ENCODE measurements around the gene SLC22A1. TPM values are rescaled to one million over a fixed set of nuclear protein-coding genes. Genes with fewer than 3 reads are reported as not detected.
"Not testable (repeated sequence)": the region's sequence is repeated elsewhere in the genome, so short reads cannot be mapped to it uniquely, and the experiment has no call there.

The SLC22A1 gene
- total RNA-seq, 2 experiments from 2014 or later: 0.82 to 1.6 TPM

- DNase-seq: peak; percentile 46
- Mint-ChIP-seq H3K9me3 (ENCODE audit: low read depth) (no peaks in the 10 kb centered on the region), H3K27me3 (no peaks in the 10 kb centered on the region), H3K27ac (no peak overlapping the region), H3K4me3 (no peak overlapping the region), H3K4me1 (peaks cover 4% of the 10 kb centered on the region), H3K36me3 (peaks cover 35% of the 10 kb centered on the region)
- CTCF ChIA-PET: no interaction called here
- peak; percentile 39 for ATAC-seq
Observed at GRCh38 chr6:160102956-160103824, 18.4 kb upstream of the SLC22A1 start.

DNA sequence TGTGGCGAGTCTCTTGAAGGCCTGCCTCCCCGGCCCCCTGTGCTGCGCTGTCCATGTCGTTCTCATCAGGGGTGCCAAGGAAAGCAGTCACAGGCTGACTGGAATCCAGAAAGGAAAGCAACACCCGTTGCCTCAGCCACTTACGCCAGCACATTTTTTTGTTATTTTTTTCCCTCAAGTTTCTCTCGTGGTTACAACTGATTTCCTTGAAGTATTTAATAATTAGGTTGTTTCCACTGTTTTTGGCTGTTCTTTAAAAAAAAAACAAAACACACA lies 17.9 kb upstream of the SLC22A1 start:
- Mint-ChIP-seq H3K27me3 (no peaks in the 10 kb centered on the region), H3K4me1 (peaks cover 4% of the 10 kb centered on the region), H3K4me3 (no peak overlapping the region), H3K27ac (no peak overlapping the region), H3K36me3 (peaks cover 32% of the 10 kb centered on the region), H3K9me3 (ENCODE audit: low read depth) (no peaks in the 10 kb centered on the region)
- no peak for ATAC-seq
- CTCF ChIA-PET: no interaction called here
- DNase-seq: no peak

- Mint-ChIP-seq H3K27me3 (no peaks in the 10 kb centered on the region), H3K9me3 (ENCODE audit: low read depth) (no peaks in the 10 kb centered on the region), H3K4me3 (no peak overlapping the region), H3K36me3 (peaks cover 29% of the 10 kb centered on the region), H3K4me1 (peaks cover 8% of the 10 kb centered on the region), H3K27ac (peak overlapping the region; percentile 34)
- ATAC-seq (no peak), DNase-seq (no peak)
- CTCF ChIA-PET: no interaction called here
Observed at GRCh38 chr6:160104821-160105517, 16.6 kb upstream of the SLC22A1 start.

- no peak for DNase-seq
- H3K4me1 Mint-ChIP-seq: peaks cover 13% of the 10 kb centered on the region
- no peak overlapping the region for H3K4me3 Mint-ChIP-seq
- peaks cover 29% of the 10 kb centered on the region for H3K36me3 Mint-ChIP-seq
- no peaks in the 10 kb centered on the region for H3K9me3 Mint-ChIP-seq (ENCODE audit: low read depth)
- CTCF ChIA-PET: no interaction called here
- no peak overlapping the region for H3K27ac Mint-ChIP-seq
- no peak for ATAC-seq
- no peaks in the 10 kb centered on the region for H3K27me3 Mint-ChIP-seq
Observed at GRCh38 chr6:160106010-160106409, 15.6 kb upstream of the SLC22A1 start.

DNA sequence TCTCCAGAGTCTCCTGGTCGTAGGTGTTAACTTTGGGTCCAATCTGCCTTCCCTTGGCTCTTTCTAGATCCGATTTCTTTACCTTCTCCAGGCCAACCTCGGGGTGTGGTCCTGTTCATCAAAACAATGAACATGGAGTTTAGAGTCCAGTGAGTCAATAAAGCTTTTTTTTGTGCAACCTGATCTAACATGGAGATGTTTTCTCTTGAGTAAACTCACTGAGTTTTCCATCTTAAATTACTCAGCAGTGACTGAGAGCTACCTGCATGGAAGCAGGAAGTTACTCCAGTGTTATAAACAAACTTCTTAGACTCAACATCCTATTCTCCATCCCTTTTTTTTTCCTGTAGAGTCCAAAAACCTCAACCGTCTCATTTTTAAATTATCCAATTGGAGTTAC lies 14.9 kb upstream of the SLC22A1 start:
- Mint-ChIP-seq H3K4me3 (no peak overlapping the region), H3K4me1 (peaks cover 13% of the 10 kb centered on the region), H3K27ac (no peak overlapping the region), H3K27me3 (no peaks in the 10 kb centered on the region), H3K36me3 (peaks cover 29% of the 10 kb centered on the region), H3K9me3 (ENCODE audit: low read depth) (no peaks in the 10 kb centered on the region)
- DNase-seq (no peak), ATAC-seq (no peak)
- CTCF ChIA-PET: interaction anchor here (1.1 kb wide), 1 partner anchor 12 kb away, joined by 3 read pairs; no protein-coding TSS in a partner anchor

GRCh38 chr6:160108077-160108476 lies 13.5 kb upstream of the SLC22A1 start:
- Mint-ChIP-seq H3K4me1 (peaks cover 13% of the 10 kb centered on the region), H3K27ac (no peak overlapping the region), H3K9me3 (ENCODE audit: low read depth) (no peaks in the 10 kb centered on the region), H3K27me3 (no peaks in the 10 kb centered on the region), H3K36me3 (peaks cover 29% of the 10 kb centered on the region), H3K4me3 (no peak overlapping the region)
- DNase-seq: no peak
- ATAC-seq: no peak
- CTCF ChIA-PET: no interaction called here

DNA sequence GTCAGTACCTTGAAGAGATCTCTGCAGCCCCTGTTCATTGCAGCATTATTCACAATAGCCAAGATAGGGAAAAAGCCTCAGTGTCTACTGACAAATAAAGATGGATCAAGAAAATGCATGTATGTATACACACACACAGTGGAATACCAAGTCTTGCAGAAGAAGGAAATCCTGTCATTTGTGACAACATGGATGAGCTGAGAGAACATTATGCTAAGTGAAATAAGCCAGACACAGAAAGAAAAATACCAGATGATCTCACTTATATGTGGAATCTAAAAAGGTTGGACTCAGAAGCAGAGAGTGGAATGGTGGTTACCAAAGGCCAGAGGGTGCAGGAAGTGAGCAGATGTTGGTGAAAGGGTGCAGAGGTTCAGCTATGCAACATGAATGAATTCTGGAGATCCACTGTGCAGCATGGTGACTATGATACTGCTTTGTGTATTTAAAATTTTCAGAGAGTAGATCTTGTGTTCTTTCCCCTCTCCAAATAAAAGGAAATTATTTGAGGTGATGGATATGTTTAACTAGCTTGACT lies 11.0 kb upstream of the SLC22A1 start:
- Mint-ChIP-seq H3K36me3 (peaks cover 9% of the 10 kb centered on the region), H3K4me1 (peaks cover 13% of the 10 kb centered on the region), H3K9me3 (ENCODE audit: low read depth) (no peaks in the 10 kb centered on the region), H3K27ac (peak overlapping the region; percentile 5), H3K27me3 (no peaks in the 10 kb centered on the region), H3K4me3 (no peak overlapping the region)
- CTCF ChIA-PET: interaction anchor here (1.5 kb wide), 1 partner anchor 26 kb away, joined by 3 read pairs; no protein-coding TSS in a partner anchor
- ATAC-seq (no peak), DNase-seq (no peak)

DNA sequence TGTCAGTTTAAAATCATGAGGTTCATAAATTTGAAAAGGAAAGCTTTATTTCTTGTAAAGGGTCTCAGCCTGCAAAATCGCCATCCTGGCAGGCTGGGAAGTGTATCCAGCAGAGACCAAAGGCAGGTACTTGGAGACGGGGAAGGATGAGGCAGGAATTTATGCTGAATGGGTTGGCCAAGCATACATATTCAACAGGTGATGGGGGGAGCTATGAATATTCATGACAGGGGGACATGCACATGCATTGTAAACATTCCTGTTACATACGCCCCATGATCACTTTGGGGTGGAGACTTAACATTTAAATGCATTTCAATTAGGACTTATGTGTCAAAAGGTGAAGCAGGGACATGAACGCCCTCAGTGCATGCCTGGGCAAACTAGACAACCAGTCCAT lies 9.8 kb upstream of the SLC22A1 start:
- no peak for ATAC-seq
- no peaks in the 10 kb centered on the region for H3K9me3 Mint-ChIP-seq (ENCODE audit: low read depth)
- CTCF ChIA-PET: no interaction called here
- H3K27me3 Mint-ChIP-seq: no peaks in the 10 kb centered on the region
- H3K27ac Mint-ChIP-seq: no peak overlapping the region
- peaks cover 4% of the 10 kb centered on the region for H3K36me3 Mint-ChIP-seq
- peaks cover 13% of the 10 kb centered on the region for H3K4me1 Mint-ChIP-seq
- no peak for DNase-seq
- H3K4me3 Mint-ChIP-seq: no peak overlapping the region

DNA sequence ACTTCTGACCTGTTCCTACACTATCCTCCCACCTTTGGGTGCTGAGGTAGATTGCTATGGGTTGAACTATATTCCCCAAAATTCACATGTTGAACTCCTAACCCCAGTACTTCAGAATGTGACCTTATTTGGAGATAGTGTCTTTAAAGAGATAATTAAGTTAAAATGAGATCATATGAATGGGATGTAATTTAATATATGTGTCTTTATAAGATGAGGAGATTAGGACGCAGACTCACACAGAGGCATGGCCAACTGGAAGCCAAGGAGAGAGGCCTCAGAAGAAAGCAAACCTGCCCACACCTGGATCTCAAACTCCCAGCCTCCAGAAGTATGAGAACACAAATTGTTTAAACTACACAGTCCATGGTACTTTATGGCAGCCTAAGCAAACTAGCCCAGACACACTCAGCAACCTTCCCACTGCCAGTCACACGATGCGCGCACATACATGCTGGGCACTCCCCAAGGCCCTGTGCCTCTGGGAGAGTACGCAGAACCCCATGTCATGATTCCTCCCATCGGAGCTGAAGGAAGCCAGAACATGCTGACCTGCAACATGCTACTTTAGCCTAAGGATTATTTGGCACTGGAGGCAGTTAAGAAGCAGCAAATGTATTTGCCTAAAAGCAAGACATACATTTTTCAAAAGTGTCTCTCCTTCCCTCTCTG lies 8.9 kb upstream of the SLC22A1 start:
- Mint-ChIP-seq H3K4me3 (no peak overlapping the region), H3K9me3 (ENCODE audit: low read depth) (no peaks in the 10 kb centered on the region), H3K27me3 (no peaks in the 10 kb centered on the region)

GRCh38 chr6:160114536-160114935 lies 7.1 kb upstream of the SLC22A1 start:
- H3K4me1 Mint-ChIP-seq: not testable (repeated sequence)

More for the DNA sequence above, 8.9 kb upstream of the SLC22A1 start:
- ATAC-seq: no peak
- CTCF ChIA-PET: no interaction called here
- H3K4me1 Mint-ChIP-seq: peaks cover 13% of the 10 kb centered on the region
- DNase-seq: no peak
- peaks cover 8% of the 10 kb centered on the region for H3K36me3 Mint-ChIP-seq
- H3K27ac Mint-ChIP-seq: no peak overlapping the region

GRCh38 chr6:160115421-160115820 lies 6.2 kb upstream of the SLC22A1 start:
- no peaks in the 10 kb centered on the region for H3K9me3 Mint-ChIP-seq (ENCODE audit: low read depth)
- ATAC-seq: no peak

More at GRCh38 chr6:160114536-160114935, 7.1 kb upstream of the SLC22A1 start:
- DNase-seq; H3K27me3 Mint-ChIP-seq; H3K27ac Mint-ChIP-seq; CTCF ChIA-PET; ATAC-seq; H3K4me3 Mint-ChIP-seq; H3K9me3 Mint-ChIP-seq (ENCODE audit: low read depth): not testable (repeated sequence)
- peaks cover 14% of the 10 kb centered on the region for H3K36me3 Mint-ChIP-seq

DNA sequence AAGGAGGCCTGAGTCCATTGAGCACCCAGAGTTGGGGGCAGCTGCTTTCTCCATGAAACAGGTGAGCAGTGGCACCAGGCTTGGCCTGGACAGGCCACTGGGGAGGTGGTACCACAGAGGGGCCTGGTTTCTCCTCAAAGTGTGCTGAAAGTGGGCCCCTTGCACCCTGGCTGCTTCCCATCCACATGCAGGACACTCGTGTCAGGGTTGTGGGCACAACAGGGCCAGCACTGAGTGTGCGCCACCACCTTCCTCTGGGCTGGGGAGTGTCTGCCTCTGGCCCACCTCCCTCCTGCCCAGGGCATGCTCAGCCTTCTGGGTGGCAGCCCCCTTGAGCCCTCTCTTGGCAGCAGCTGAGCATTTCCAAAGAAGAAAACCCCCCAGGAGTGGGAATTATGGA lies 5.2 kb upstream of the SLC22A1 start:
- H3K27me3 Mint-ChIP-seq: no peaks in the 10 kb centered on the region
- ATAC-seq (no peak), DNase-seq (no peak)
- H3K27ac Mint-ChIP-seq: no peak overlapping the region
- no peaks in the 10 kb centered on the region for H3K9me3 Mint-ChIP-seq (ENCODE audit: low read depth)
- peaks cover 15% of the 10 kb centered on the region for H3K36me3 Mint-ChIP-seq
- no peaks in the 10 kb centered on the region for H3K4me1 Mint-ChIP-seq
- no peak overlapping the region for H3K4me3 Mint-ChIP-seq
- CTCF ChIA-PET: no interaction called here

More at GRCh38 chr6:160115421-160115820, 6.2 kb upstream of the SLC22A1 start:
- no peak overlapping the region for H3K27ac Mint-ChIP-seq
- no peak for DNase-seq
- H3K4me1 Mint-ChIP-seq: peaks cover 5% of the 10 kb centered on the region
- CTCF ChIA-PET: no interaction called here
- H3K36me3 Mint-ChIP-seq: peaks cover 15% of the 10 kb centered on the region
- no peak overlapping the region for H3K4me3 Mint-ChIP-seq
- H3K27me3 Mint-ChIP-seq: no peaks in the 10 kb centered on the region

GRCh38 chr6:160117137-160117536 lies 4.5 kb upstream of the SLC22A1 start:
- H3K4me3 Mint-ChIP-seq: no peak overlapping the region
- no peaks in the 10 kb centered on the region for H3K9me3 Mint-ChIP-seq (ENCODE audit: low read depth)
- DNase-seq: no peak
- ATAC-seq: no peak
- no peaks in the 10 kb centered on the region for H3K4me1 Mint-ChIP-seq
- peaks cover 15% of the 10 kb centered on the region for H3K36me3 Mint-ChIP-seq
- no peaks in the 10 kb centered on the region for H3K27me3 Mint-ChIP-seq
- CTCF ChIA-PET: interaction anchor here (0.6 kb wide), 1 partner anchor 339 kb away, joined by 3 read pairs; no protein-coding TSS in a partner anchor
- no peak overlapping the region for H3K27ac Mint-ChIP-seq

Data from activated CD8-positive, alpha-beta memory T cell treated with anti-CD3 and anti-CD28 coated beads, Interleukin-2, amount 10 ng/mL, durations not matched to agents 7 days and 5 days (primary cell).